Tibial nerve (tissue), 4 donors: ENCODE measurements around the gene CHAC2. TPM values are rescaled to one million over a fixed set of nuclear protein-coding genes. Genes with fewer than 3 reads are reported as not detected.

Source experiments
- DNase-seq, 2 donors: peaks; one replicate each; pipeline ENCODE4 v3.0.0-alpha.2; 2019; ENCODE audit warnings: low spot score in 2 of 2
- H3K27ac ChIP-seq, 4 donors: fragments of 200-600 bp; sonication (generic) in 3 of 4; one replicate each; pipeline ENCODE4 v1.5.1; 2017 to 2019; ENCODE audit warnings: mild to moderate bottlenecking in 1 of 4
- H3K27me3 ChIP-seq, 2 donors: fragments of 200-600 bp; sonication (generic) in 1 of 2; one replicate each; pipeline versions ENCODE4 v1.5.1 to v1.6.0; 2017 to 2019
- H3K36me3 ChIP-seq, 3 donors: fragments of 200-600 bp; sonication (generic); one replicate each; pipeline ENCODE4 v1.5.1; 2018 to 2019
- H3K4me1 ChIP-seq, 4 donors: fragments of 200-600 bp; sonication (generic) in 3 of 4; one replicate each; pipeline ENCODE4 v1.5.1; 2017 to 2019
- H3K4me3 ChIP-seq, 4 donors: fragments of 200-600 bp; sonication (generic) in 3 of 4; one replicate each; pipeline ENCODE4 v1.5.1; 2017 to 2019; ENCODE audit warnings: mild to moderate bottlenecking in 1 of 4, moderate library complexity in 1 of 4
- H3K9me3 ChIP-seq, 4 donors: fragments of 200-600 bp; sonication (generic) in 3 of 4; one replicate each; pipeline ENCODE4 v1.5.1; 2017 to 2019
- EP300 ChIP-seq, 2 donors: sonication (generic); formaldehyde crosslinking; IDR thresholded peaks; one replicate each; pipeline ENCODE4 v1.6.1; 2017; ENCODE audit warnings: antibody characterized with exemption in 2 of 2, mild to moderate bottlenecking in 1 of 2
- POLR2A ChIP-seq, 2 donors: fragments of 450-650 bp; IDR thresholded peaks; one replicate each; pipeline ENCODE4 v1.6.1; 2017; ENCODE audit warnings: antibody characterized with exemption in 2 of 2, mild to moderate bottlenecking in 2 of 2, moderate library complexity in 2 of 2
- WGBS, 2 donors: methylation state at CpG; one replicate each; pipeline ENCODE4 v1.1.5; 2018; 5-methylcytosine and 5-hydroxymethylcytosine counted together
- total RNA-seq, 4 donors: library from RNA; depleted of rRNA; stranded (reverse); fragments of >200 nt; gene quantifications; one replicate each; pipeline ENCODE4 v1.1.0, GENCODE V29; 2016
- TF ChIP-seq, protein P1 (sequence below), 5 experiments: fragments of 200-600 bp in 3 of 5; fragments of 450-650 bp in 2 of 5; sonication (generic) in 3 of 5; IDR thresholded peaks; one replicate each; pipeline ENCODE4 v1.5.1; 2016 to 2019; ENCODE audit warnings: antibody characterized with exemption in 5 of 5, mild to moderate bottlenecking in 3 of 5, moderate library complexity in 2 of 5

The CHAC2 gene
- total RNA-seq, 4 donors from 2014 or later, result 1.1 to 4.8 (median 1.8) TPM

DNA sequence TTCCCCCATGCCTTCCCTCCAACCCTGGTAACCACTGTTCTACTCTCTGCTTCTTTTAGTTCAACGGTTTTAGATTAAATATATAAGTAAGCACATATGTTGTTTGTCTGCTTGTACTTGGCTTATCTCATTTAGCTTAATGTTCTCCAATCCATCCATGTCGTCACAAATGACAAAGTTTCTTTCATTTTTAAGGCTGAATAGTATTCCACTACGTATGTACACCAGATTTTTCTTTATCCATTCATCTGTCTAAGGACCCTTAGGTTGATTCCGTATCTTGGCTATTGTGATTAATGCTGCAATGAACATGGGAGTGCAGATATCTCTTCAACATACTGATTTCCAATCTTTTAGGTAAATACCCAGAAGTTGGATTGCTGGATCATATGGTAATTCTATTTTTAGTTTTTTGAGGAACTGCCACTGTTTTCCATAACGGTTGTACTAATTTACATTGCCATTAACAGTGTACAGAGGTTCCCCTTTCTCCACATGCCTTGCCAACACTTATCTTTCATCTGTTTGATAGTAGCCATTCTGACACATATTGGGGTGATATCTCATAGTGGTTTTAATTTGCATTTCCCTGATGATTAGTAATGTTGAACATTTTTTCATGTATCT, 11.0 kb downstream of the CHAC2 start:
- no peak for DNase-seq
- no peaks in the 10 kb centered on the region for H3K9me3 ChIP-seq
- TF ChIP-seq POLR2A (IDR thresholded peaks at IDR 0.05) (no peak), EP300 (IDR thresholded peaks at IDR 0.05) (no peak)
- TF ChIP-seq, protein P1, sequence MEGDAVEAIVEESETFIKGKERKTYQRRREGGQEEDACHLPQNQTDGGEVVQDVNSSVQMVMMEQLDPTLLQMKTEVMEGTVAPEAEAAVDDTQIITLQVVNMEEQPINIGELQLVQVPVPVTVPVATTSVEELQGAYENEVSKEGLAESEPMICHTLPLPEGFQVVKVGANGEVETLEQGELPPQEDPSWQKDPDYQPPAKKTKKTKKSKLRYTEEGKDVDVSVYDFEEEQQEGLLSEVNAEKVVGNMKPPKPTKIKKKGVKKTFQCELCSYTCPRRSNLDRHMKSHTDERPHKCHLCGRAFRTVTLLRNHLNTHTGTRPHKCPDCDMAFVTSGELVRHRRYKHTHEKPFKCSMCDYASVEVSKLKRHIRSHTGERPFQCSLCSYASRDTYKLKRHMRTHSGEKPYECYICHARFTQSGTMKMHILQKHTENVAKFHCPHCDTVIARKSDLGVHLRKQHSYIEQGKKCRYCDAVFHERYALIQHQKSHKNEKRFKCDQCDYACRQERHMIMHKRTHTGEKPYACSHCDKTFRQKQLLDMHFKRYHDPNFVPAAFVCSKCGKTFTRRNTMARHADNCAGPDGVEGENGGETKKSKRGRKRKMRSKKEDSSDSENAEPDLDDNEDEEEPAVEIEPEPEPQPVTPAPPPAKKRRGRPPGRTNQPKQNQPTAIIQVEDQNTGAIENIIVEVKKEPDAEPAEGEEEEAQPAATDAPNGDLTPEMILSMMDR (IDR thresholded peaks at IDR 0.05), result no peak
- WGBS, 2 donors, result 90 to 93% methylated on average over 5 of the region's 5 CpGs
- H3K27ac ChIP-seq, result no peak overlapping the region
- H3K27me3 ChIP-seq, result no peaks in the 10 kb centered on the region
- peaks cover 0 to 28% (median 0%) of the 10 kb centered on the region in 3 donors for H3K36me3 ChIP-seq
- H3K4me1 ChIP-seq, result no peaks in the 10 kb centered on the region
- no peak overlapping the region for H3K4me3 ChIP-seq

DNA sequence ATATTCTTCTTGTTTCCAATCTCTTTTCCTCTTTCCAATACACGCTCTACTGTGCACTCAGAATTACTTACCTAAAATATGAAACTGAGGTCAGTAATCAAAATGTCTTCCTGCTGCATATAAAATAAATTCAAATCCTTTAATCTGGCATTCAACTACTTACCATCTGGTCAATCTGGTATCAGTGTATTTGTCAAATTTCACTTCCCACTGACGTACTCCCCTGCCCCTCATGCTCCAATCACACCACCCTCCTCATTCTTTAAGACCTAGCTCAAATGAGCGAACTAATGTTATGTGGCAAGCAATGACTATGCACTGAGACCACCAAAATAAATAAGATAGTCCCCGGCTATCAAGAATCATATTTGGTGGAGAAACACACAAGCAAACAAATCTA, 12.5 kb downstream of the CHAC2 start:
- H3K36me3 ChIP-seq, result peaks cover 0 to 25% (median 0%) of the 10 kb centered on the region in 3 donors
- H3K27ac ChIP-seq, result no peak overlapping the region
- WGBS, 2 donors, result 91 to 93% methylated on average over 4 of the region's 4 CpGs

DNA sequence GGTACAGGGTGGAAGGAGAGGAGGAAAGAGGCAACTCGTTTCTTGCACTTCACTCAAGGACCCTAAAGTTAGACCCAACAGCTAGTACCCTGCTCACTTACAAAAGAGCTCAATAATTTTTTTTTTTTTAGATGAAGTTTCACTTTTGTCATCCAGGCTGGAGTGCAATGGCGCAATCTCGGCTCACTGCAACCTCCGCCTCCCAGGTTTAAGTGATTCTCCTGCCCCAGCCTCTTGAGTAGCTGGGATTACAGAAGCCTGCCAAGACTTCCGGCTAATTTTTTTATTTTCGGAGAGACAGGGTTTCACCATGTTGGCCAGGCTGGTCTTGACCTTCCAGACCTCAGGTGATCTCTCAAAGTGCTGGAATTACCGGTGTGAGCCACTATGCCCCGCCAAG, 15.1 kb downstream of the CHAC2 start:
- Histone ChIP-seq H3K4me1 (peaks cover 0 to 22% (median 16%) of the 10 kb centered on the region in 4 donors), H3K27ac (no peak overlapping the region), H3K4me3 (no peak overlapping the region), H3K9me3 (no peaks in the 10 kb centered on the region), H3K27me3 (no peaks in the 10 kb centered on the region), H3K36me3 (peaks cover 0 to 25% (median 0%) of the 10 kb centered on the region in 3 donors)
- 86 to 87% methylated on average over 8 of the region's 8 CpGs for WGBS, 2 donors
- DNase-seq, result no peak
- TF ChIP-seq POLR2A (IDR thresholded peaks at IDR 0.05), result no peak
- no peak for TF ChIP-seq EP300 (IDR thresholded peaks at IDR 0.05)
- TF ChIP-seq, protein P1 (IDR thresholded peaks at IDR 0.05), result no peak

More for the DNA sequence above, 12.5 kb downstream of the CHAC2 start:
- Histone ChIP-seq H3K9me3 (no peaks in the 10 kb centered on the region), H3K4me3 (no peak overlapping the region), H3K4me1 (peaks cover 0 to 12% (median 4%) of the 10 kb centered on the region in 4 donors), H3K27me3 (no peaks in the 10 kb centered on the region)
- DNase-seq, result no peak
- TF ChIP-seq, protein P1 (IDR thresholded peaks at IDR 0.05), result no peak
- no peak for TF ChIP-seq EP300 (IDR thresholded peaks at IDR 0.05)
- TF ChIP-seq POLR2A (IDR thresholded peaks at IDR 0.05), result no peak

DNA sequence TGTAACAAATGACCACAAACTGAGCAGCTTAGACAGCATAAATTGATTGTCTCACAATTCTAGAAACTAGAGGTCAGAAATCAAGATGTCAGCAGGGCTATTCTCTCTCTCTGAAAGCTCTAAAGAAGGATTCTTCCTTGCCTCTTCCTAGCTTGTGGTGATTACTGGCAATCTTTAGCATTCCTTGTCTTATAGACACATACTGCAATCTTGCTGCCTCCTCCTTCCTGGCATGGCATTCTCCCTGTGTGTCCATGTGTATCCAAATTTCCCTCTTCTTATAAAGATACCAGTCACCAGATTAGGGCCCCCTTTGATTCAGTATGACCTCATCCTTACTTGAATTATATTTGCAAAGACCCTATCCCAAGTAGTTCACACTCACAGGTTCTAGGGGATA, 16.8 kb downstream of the CHAC2 start:
- no peak overlapping the region for H3K27ac ChIP-seq
- no peak for DNase-seq
- H3K27me3 ChIP-seq, result no peaks in the 10 kb centered on the region
- peaks cover 0 to 23% (median 0%) of the 10 kb centered on the region in 3 donors for H3K36me3 ChIP-seq
- no peak for TF ChIP-seq POLR2A (IDR thresholded peaks at IDR 0.05)
- no peak for TF ChIP-seq EP300 (IDR thresholded peaks at IDR 0.05)
- TF ChIP-seq, protein P1 (IDR thresholded peaks at IDR 0.05), result no peak
- H3K4me3 ChIP-seq, result no peak overlapping the region
- H3K4me1 ChIP-seq, result peaks cover 0 to 36% (median 21%) of the 10 kb centered on the region in 4 donors
- H3K9me3 ChIP-seq, result no peaks in the 10 kb centered on the region

DNA sequence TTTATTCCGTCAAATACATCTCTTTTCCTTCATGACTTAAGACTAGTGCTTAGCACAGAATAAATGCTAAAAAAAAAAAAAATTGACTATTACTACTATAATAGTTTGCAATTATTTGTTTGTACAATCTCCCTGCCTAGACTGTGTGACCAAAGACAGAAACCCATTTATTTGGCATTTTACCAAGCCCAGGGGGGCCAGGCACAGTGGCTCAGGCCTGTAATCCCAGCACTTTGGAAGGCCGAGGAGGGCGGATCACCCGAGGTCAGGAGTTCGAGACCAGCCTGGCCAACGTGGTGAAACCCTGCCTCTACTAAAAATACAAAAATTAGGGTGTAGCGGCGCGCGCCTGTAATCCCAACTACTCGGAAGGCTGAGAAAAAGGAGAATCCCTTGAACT, 17.8 kb downstream of the CHAC2 start:
- Histone ChIP-seq H3K27ac (no peak overlapping the region), H3K4me1 (peaks cover 0 to 42% (median 21%) of the 10 kb centered on the region in 4 donors), H3K4me3 (peak overlapping the region; percentile 75 to 95 (median 88)), H3K36me3 (peaks cover 0 to 17% (median 0%) of the 10 kb centered on the region in 3 donors), H3K9me3 (no peaks in the 10 kb centered on the region), H3K27me3 (no peaks in the 10 kb centered on the region)
- DNase-seq, result no peak
- TF ChIP-seq POLR2A (IDR thresholded peaks at IDR 0.05) (no peak), EP300 (IDR thresholded peaks at IDR 0.05) (no peak)
- TF ChIP-seq, protein P1 (IDR thresholded peaks at IDR 0.05), result no peak
- 41 to 45% methylated on average over 11 of the region's 11 CpGs for WGBS, 2 donors
